HCT116 (cell line): ENCODE measurements around the gene INTS6. TPM values are rescaled to one million over a fixed set of nuclear protein-coding genes. Genes with fewer than 3 reads are reported as not detected.

Experiments used
- ATAC-seq: fragments of 200-7000 bp; cut with Tn5 transposase; 2 replicates; pipeline ENCODE4 v1.9.1; 2020; ENCODE audit warnings: mild to moderate bottlenecking, moderate library complexity
- BruUV-seq: library from RNA; stranded (reverse); fragments of 400-500 nt; replicated peaks from 2 replicates; lab custom pipeline; 2021; lab: Mats Ljungman, UMichigan
- CTCF ChIA-PET: fragments of 300-600 bp; sonication (Branson Sonifier 250); formaldehyde crosslinking; loops from one replicate; lab custom pipeline; 2021; ENCODE audit warnings: antibody characterized with exemption; lab: Charles Lee
- POLR2A ChIA-PET: fragments of 300-600, 350-600 bp; sonication (Branson Sonifier 250); formaldehyde crosslinking; loops from one replicate; lab custom pipeline; 2021; ENCODE audit warnings: antibody characterized with exemption; lab: Charles Lee
- RAD21 ChIA-PET, 2 experiments: fragments of 300-600 bp; sonication (Branson Sonifier 250); formaldehyde crosslinking; loops; one replicate each; lab custom pipeline; 2023; ENCODE audit warnings: low total read pairs in 2 of 2; ENCODE audit not compliant: uncharacterized antibody in 2 of 2, unreplicated experiment in 2 of 2, low non-redundant PET in 1 of 2; lab: Charles Lee
- DNase-seq: peaks from one replicate; pipeline ENCODE4 v3.0.0-alpha.2; 2010; ENCODE audit warnings: low read depth, low spot score
- H2AFZ ChIP-seq: fragments of 200-600 bp; shearing (Covaris generic), sonication (generic); 2 replicates; pipeline ENCODE4 v1.6.1; 2017; ENCODE audit warnings: low read depth, mixed run types, mixed read lengths, antibody characterized with exemption, low read length; ENCODE audit not compliant: poor library complexity, severe bottlenecking
- H3K27ac ChIP-seq: 2 replicates; pipeline ENCODE4 v1.5.1; 2012; ENCODE audit warnings: low read depth, low read length
- H3K27me3 ChIP-seq: fragments of 200-600 bp; sonication (generic); 2 replicates; pipeline ENCODE4 v1.6.1; 2016; ENCODE audit warnings: mixed run types, low read length, mixed read lengths; ENCODE audit not compliant: insufficient read depth
- H3K36me3 ChIP-seq, 2 experiments: fragments of 200-500 bp in 1 of 2; fragments of 200-600 bp in 1 of 2; sonication (Bioruptor generic) in 1 of 2; sonication (generic) in 1 of 2; 2 replicates each; pipeline versions ENCODE4 v1.5.1 to v1.6.1; 2014 to 2016; ENCODE audit warnings: low read length in 2 of 2, inconsistent platforms in 1 of 2, mixed read lengths in 1 of 2, mixed run types in 1 of 2; ENCODE audit not compliant: insufficient read depth in 2 of 2, control insufficient read depth in 1 of 2
- H3K4me1 ChIP-seq, 2 experiments: fragments of 200-600 bp in 1 of 2; sonication (generic) in 1 of 2; 2 replicates each; pipeline versions ENCODE4 v1.5.1 to v1.6.1; 2012 to 2017; ENCODE audit warnings: low read length in 2 of 2, inconsistent platforms in 1 of 2, mild to moderate bottlenecking in 1 of 2, mixed read lengths in 1 of 2, mixed run types in 1 of 2, moderate library complexity in 1 of 2; ENCODE audit not compliant: insufficient read depth in 2 of 2, control insufficient read depth in 1 of 2
- H3K4me2 ChIP-seq: fragments of 200-600 bp; sonication (generic); 2 replicates; pipeline ENCODE4 v1.6.1; 2017; ENCODE audit warnings: mixed run types, low read length, mixed read lengths
- H3K4me3 ChIP-seq, 2 experiments: fragments of 200-600 bp in 1 of 2; sonication (generic) in 1 of 2; replicated peaks in 1 of 2; 2 replicates each; pipeline ENCODE4 v1.5.1; 2011 to 2016; ENCODE audit warnings: low read length in 2 of 2, control low read depth in 1 of 2, low read depth in 1 of 2, mild to moderate bottlenecking in 1 of 2, mixed read lengths in 1 of 2, mixed run types in 1 of 2
- H3K79me2 ChIP-seq: fragments of 200-600 bp; sonication (generic); 2 replicates; pipeline ENCODE4 v1.6.1; 2017; ENCODE audit warnings: mild to moderate bottlenecking, mixed run types, low read length, moderate library complexity, mixed read lengths; ENCODE audit not compliant: insufficient read depth
- H3K9ac ChIP-seq: fragments of 200-600 bp; sonication (generic); 2 replicates; pipeline ENCODE4 v1.6.1; 2016; ENCODE audit warnings: low read length, mixed read lengths
- H3K9me2 ChIP-seq: fragments of 200-600 bp; sonication (generic), shearing (Covaris generic); 2 replicates; pipeline ENCODE4 v1.6.1; 2017; ENCODE audit warnings: mixed run types, mild to moderate bottlenecking, moderate library complexity; ENCODE audit not compliant: insufficient read depth
- H3K9me3 ChIP-seq, 2 experiments: fragments of 200-500 bp in 1 of 2; fragments of 200-600 bp in 1 of 2; sonication (Bioruptor generic) in 1 of 2; sonication (generic) in 1 of 2; 2 replicates each; pipeline ENCODE4 v1.6.1; 2014 to 2017; ENCODE audit warnings: low read length in 2 of 2, mixed read lengths in 2 of 2, inconsistent platforms in 1 of 2, low read depth in 1 of 2, mild to moderate bottlenecking in 1 of 2, mixed run types in 1 of 2, moderate library complexity in 1 of 2; ENCODE audit not compliant: control insufficient read depth in 1 of 2, insufficient read depth in 1 of 2
- H4K20me1 ChIP-seq: fragments of 200-600 bp; sonication (generic), shearing (Covaris generic); 2 replicates; pipeline ENCODE4 v1.6.1; 2017; ENCODE audit warnings: mixed run types, mild to moderate bottlenecking, moderate library complexity; ENCODE audit not compliant: insufficient read depth
- CEBPB ChIP-seq: IDR thresholded peaks from 2 replicates; pipeline ENCODE4 v1.6.1; 2012; ENCODE audit warnings: low read depth
- EGR1 ChIP-seq: IDR thresholded peaks from 2 replicates; pipeline ENCODE4 v1.6.1; 2012; ENCODE audit warnings: low read depth
- EZH2 ChIP-seq: fragments of 200-600 bp; sonication (generic); IDR thresholded peaks from 2 replicates; pipeline ENCODE4 v1.6.1; 2017; ENCODE audit warnings: antibody characterized with exemption, mixed run types
- EZH2phosphoT487 ChIP-seq: fragments of 200-600 bp; IDR thresholded peaks from 2 replicates; pipeline ENCODE4 v1.6.1; 2018; ENCODE audit warnings: antibody characterized with exemption, borderline replicate concordance
- SIN3A ChIP-seq: IDR thresholded peaks from 2 replicates; pipeline ENCODE4 v1.6.1; 2012; ENCODE audit warnings: low read depth
- SRF ChIP-seq: IDR thresholded peaks from 2 replicates; pipeline ENCODE4 v1.6.1; 2012; ENCODE audit warnings: low read depth
- ZFX ChIP-seq: fragments of 450-650 bp; IDR thresholded peaks from 2 replicates; pipeline ENCODE4 v1.6.1; 2017
- intact Hi-C: fragments of 100-400 bp; cut with micrococcal nuclease; formaldehyde crosslinking; loops from 2 replicates; pipeline ENCODE4 v1.10.0; 2022
- total RNA-seq: library from RNA; stranded (reverse); gene quantifications from one replicate; pipeline ENCODE4 v1.2.1, GENCODE V29; 2021; ENCODE audit not compliant: unreplicated experiment
- TF ChIP-seq, protein P1 (sequence below): IDR thresholded peaks from 2 replicates; pipeline ENCODE4 v1.6.1; 2011; ENCODE audit warnings: mild to moderate bottlenecking, low read length, moderate library complexity; ENCODE audit not compliant: insufficient replicate concordance; ENCODE audit errors: extremely low read depth
- TF ChIP-seq, protein P2 (sequence below): IDR thresholded peaks from 2 replicates; pipeline ENCODE4 v1.6.1; 2012

The INTS6 gene
- total RNA-seq, 1 experiment from 2014 or later, result 44.7 TPM

DNA sequence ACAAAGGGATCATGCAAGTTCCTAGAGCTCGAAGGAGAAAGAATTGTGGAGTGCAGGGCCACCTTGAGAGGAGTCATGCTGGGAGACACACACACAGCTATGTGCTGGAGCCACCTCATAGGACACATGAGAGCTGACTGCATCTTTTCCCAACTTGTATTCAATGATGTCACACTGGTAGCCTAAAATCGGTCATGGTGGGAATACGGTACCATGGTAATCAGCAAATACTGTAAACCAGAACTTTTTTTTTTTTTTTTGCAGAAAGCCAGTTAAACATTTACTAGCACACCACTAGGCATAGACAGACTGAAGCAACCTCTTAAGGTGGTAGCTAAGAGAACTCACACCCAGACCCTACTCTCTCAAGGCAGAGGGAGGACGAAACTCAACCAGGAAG, 47.0 kb upstream of the INTS6 start (continued):
- TF ChIP-seq, protein P1, sequence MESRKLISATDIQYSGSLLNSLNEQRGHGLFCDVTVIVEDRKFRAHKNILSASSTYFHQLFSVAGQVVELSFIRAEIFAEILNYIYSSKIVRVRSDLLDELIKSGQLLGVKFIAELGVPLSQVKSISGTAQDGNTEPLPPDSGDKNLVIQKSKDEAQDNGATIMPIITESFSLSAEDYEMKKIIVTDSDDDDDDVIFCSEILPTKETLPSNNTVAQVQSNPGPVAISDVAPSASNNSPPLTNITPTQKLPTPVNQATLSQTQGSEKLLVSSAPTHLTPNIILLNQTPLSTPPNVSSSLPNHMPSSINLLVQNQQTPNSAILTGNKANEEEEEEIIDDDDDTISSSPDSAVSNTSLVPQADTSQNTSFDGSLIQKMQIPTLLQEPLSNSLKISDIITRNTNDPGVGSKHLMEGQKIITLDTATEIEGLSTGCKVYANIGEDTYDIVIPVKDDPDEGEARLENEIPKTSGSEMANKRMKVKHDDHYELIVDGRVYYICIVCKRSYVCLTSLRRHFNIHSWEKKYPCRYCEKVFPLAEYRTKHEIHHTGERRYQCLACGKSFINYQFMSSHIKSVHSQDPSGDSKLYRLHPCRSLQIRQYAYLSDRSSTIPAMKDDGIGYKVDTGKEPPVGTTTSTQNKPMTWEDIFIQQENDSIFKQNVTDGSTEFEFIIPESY, result no peak
- TF ChIP-seq SRF, result no peak
- no peak for TF ChIP-seq SIN3A
- no peak for TF ChIP-seq EGR1
- TF ChIP-seq, protein P2, sequence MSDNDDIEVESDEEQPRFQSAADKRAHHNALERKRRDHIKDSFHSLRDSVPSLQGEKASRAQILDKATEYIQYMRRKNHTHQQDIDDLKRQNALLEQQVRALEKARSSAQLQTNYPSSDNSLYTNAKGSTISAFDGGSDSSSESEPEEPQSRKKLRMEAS, result no peak
- no peak for TF ChIP-seq ZFX
- TF ChIP-seq CEBPB, result no peak
- TF ChIP-seq EZH2, result no peak
- TF ChIP-seq EZH2phosphoT487, result no peak

DNA sequence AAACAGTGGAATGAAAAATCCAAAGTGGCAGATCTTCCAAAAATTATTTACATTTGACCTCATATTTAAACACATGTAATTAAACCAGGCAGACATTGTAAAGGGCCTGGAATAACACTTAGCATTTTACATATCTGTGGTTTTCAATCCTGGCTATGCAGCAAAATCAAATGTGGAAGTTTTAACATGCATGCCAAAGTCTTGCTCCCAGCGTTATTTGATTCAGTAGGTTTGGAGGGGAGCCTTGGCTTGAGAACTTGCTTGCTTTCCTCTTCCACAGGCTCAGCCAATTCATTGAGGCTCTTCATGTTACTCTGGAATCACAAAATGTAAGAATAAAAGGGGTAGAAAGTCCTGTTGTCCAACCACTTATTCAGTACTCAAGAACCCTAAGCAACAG, 42.5 kb upstream of the INTS6 start:
- no TSS peak for BruUV-seq
- no peak for TF ChIP-seq EZH2
- TF ChIP-seq, protein P1, result no peak
- TF ChIP-seq, all 23 proteins: peak for 0
- Histone ChIP-seq H3K9me3 (no peaks in the 10 kb centered on the region), H3K27ac (no peak overlapping the region), H3K79me2 (no peaks in the 10 kb centered on the region), H2AFZ (no peak overlapping the region), H3K36me3 (no peaks in the 10 kb centered on the region), H3K4me1 (no peaks in the 10 kb centered on the region), H3K4me3 (no peak overlapping the region), H3K9ac (no peak overlapping the region), H4K20me1 (no peaks in the 10 kb centered on the region), H3K4me2 (no peak overlapping the region), H3K27me3 (no peaks in the 10 kb centered on the region), H3K9me2 (no peaks in the 10 kb centered on the region)
- no peak for ATAC-seq
- intact Hi-C loops, result no loop called here
- RAD21 ChIA-PET, result no interaction called here
- DNase-seq, result no peak
- POLR2A ChIA-PET, result no interaction called here
- CTCF ChIA-PET, result no interaction called here
